ENCODE data around the gene PAPSS2.
"Not testable (repeated sequence)": the region's sequence is repeated elsewhere in the genome, so short reads cannot be mapped to it uniquely, and the experiment has no call there.

Gene PAPSS2

DNA sequence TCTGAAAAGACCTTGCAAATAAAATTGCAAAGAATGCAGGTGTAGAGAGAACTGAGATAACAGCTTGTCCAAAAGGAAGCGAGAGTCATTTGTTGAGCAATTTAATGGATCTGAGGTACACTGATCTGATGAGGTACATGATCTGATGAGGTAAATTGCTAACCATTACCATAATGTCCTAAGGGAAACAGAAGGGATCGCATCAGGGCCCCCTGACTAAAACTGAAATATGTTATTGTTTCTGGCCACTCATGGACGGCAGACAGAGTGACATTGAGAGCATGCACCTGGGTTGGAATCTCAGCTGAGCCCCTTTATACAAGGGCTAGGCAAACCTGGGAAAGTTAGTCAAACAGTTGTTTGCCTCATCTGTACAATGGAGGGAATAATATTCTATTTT is 15.8 kb upstream of the PAPSS2 start:
- DNase-seq = no peak

DNA sequence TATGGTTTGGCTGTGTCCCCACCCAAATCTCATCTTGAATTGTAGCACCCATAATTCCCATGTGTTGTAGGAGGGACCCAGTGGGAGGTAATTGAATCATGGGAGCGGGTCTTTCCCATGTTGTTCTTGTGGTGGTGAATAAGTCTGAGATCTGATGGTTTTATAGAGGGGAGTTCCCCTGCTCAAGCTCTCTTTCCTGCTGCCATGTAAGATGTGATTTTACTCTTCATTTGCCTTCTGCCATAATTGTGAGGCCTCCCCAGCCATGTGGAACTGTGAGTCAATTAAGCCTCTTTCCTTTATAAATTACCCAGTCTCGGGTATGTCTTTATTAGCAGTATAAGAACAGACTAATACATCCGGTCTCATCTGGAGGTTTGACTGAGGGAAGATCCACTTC is 15.2 kb upstream of the PAPSS2 start:
- not testable (repeated sequence) for DNase-seq

- DNase-seq = no peak
These were observed 13.3 kb upstream of the PAPSS2 start for GRCh38 chr10:87646192-87646909.

- DNase-seq = no peak
These were observed 12.7 kb upstream of the PAPSS2 start for GRCh38 chr10:87646935-87647334.

DNA sequence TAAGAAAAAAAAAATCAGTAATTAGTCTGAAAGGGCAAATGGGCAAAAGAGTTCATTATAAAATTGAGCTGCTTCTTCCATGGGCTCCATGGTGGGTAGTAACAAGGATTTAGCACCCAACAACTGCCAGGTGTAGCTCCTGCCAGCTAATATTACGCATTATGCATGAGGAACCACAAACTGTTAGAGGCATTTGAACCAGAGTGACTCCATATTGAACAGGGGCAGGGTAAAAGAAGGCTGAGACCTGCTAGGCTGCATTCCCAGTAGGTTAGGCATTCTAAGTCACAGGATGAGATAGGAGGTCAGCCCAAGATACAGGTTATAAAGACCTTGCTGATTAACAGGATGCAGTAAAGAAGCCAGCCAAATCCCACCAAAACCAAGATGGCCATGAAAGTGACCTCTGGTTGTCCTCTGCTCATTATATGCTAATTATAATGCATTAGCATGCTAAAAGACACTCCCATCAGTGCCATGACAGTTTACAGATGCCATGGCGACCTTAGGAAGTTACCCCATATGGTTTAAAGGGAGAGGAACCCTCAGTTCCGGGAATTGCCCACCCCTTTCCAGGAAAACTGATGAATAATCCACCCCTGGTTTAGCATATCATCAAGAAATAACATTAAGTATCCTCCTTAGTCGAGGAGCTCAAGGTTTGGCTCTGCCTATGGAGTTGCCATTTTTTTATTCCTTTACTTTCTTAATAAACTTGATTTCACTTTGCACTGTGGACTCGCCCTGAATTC is 8.7 kb upstream of the PAPSS2 start:
- no peak for DNase-seq

DNA sequence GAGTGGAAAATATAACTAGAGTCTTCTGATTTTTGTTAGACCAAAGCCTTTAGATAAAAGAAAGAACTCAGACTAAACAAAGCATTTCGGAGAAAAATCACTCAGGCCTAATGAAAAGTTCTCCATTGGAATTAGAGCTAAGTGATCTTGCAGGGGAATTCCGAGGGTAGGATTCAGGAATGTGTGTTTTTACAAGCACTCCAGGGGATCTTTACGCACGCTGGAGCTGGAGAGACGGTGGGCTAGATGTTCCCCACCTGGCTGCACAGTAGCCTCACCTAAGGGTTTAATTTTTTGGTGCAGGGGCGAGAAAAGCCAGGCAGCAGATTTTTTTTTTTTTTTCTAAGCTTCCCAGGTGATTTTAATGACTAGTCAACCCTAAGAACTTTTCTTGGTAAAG is 7.9 kb upstream of the PAPSS2 start:
- DNase-seq = no peak

DNA sequence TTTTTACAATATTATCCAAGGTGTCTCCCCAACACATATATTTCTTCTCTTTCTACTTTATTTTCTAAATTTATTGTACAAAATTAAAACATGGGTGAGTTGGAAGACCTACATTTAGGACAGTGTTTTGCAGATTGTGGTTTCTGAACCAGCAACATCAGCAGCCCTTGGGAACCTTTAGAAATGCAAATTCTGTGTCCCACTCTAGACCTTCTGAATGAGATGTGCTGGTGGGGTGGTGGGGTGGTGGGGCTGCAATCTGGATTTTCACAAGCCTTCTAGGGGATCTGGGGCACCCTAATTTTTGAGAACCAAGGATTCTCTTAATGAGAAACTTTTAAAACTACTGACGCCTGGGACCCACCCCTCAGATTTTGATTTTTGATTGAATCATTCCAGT is 7.4 kb upstream of the PAPSS2 start:
- no peak for DNase-seq

DNA sequence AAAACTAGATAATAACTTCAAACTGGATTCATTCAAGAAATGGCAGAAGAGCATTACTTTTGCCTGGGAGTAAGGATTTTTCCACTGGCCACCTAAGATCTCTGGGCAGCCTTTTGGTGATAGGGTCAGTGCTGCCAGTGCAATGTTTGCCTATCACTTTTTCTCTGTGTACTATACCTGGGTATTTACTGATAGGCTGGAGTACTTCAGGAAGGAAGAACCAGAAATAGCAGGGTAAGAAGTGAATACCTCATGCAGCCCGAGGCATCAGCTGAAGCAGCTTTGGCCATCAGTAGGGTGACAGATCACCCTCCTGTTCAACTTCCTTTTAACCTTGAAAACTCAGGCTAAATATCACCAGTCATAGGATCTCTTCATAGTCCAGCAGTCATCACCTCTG is 5.5 kb upstream of the PAPSS2 start:
- DNase-seq = no peak

GRCh38 chr10:87656431-87657072 is 3.1 kb upstream of the PAPSS2 start:
- no peak for DNase-seq

GRCh38 chr10:87657371-87657770 is 2.3 kb upstream of the PAPSS2 start:
- no peak for DNase-seq

- DNase-seq = no peak
These were observed 1.3 kb upstream of the PAPSS2 start for GRCh38 chr10:87658321-87658795.

GRCh38 chr10:87658858-87659555 is 671 bp upstream of the PAPSS2 start:
- no peak for DNase-seq

GRCh38 chr10:87660484-87661133 is 931 bp downstream of the PAPSS2 start:
- no peak for DNase-seq

DNA sequence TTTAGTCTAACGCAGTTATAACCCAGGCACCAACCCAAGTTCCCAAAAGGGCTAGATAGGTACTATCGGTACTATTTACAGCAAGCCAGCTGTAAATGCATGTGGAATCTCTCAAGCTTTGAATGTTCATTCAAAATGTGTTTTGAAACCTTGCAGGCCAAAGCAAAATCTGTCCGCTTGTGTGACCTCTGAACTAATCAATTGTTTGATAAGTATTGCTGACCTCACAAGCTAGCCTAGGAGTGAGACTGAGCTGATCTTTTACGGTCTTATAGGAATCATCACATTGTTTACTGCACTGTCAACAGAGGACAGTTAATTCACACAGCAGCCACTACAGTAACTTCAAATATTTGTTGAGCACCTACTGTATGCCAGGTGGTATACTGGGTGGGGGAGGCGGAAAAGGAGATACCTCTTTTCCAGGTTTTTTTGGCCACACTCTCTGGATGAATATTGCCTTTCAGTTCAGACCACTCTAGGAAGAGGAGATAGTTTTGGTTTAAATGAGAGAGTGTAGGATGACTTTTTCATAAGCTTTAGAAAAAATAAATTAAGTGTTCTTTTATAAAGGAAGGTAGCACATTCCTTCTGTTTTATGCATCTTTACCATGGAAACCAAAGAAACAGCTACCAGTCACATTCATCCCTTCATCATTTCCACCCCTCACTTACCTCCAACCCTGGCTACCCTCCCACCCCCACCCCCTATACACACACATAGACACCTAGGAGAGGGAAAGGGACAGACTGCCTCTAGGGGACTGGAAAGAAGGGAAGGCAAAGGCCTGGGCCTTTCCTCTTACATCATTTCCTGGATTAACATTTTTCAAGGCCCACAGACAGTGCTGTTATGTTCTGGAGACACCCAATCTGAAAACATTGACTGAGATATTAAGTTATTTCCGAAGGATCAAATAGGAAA is 2.4 kb downstream of the PAPSS2 start:
- DNase-seq = no peak

- DNase-seq = no peak
These were observed 4.6 kb downstream of the PAPSS2 start for GRCh38 chr10:87664276-87664701.

- DNase-seq = no peak
These were observed 7.8 kb downstream of the PAPSS2 start for GRCh38 chr10:87667493-87667892.

DNA sequence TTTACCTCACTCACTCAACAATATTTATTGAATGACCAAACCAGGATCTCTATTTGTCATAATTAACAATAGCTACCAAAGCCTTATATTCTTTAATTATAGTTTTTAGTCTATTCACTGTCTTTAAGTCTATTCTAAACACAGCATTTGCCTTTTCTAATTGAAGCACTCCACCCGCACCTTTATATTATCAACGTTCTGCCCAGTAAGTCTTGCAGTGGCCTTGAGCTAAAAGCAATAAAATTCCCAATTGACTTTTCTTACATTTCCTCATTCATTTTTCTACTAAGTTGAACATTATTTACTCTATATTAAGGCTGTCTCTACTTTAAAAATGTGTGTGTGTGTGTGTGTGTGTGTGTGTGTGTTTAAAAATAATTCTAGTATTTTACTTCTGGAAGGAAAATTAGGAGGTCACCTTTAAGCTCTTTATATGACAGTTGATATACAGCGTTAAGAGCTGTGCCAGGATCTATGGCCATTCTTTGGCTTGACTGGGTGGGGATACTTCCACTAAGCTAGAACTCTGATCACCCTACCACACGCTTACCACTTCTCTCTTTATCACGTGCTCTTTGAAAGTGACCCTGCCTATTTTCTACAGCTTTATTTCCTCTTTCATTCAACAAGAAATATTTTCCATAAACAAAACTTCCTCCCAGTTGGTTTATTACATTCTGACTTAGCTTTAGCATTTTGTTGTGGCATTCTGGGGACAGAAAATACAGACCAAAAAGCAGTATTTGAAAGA is 8.8 kb downstream of the PAPSS2 start:
- no peak for DNase-seq

GRCh38 chr10:87669752-87670151 is 10.1 kb downstream of the PAPSS2 start:
- DNase-seq = no peak

GRCh38 chr10:87670586-87670985 is 10.9 kb downstream of the PAPSS2 start:
- DNase-seq = no peak

GRCh38 chr10:87671139-87671815 is 11.6 kb downstream of the PAPSS2 start:
- DNase-seq = no peak

Data from NCI-H1436 treated with DMSO at 0.1 percent for 48 hours (cell line).